GM10248 (cell line): Measurements from ENCODE around the gene ODAD2.

Source experiments
- CTCF ChIA-PET: fragments of 300-600 bp; sonication (Branson Sonifier 250); formaldehyde crosslinking; extraction: SDS; loops from one replicate; lab custom pipeline; 2021; ENCODE audit warnings: antibody characterized with exemption; lab: Yijun Ruan, JAX
- POLR2A ChIA-PET: fragments of 350-650 bp; sonication (Branson Sonifier 250); formaldehyde crosslinking; extraction: SDS; loops from one replicate; lab custom pipeline; 2020; ENCODE audit warnings: antibody characterized with exemption; lab: Yijun Ruan, JAX
- DNase-seq: peaks from one replicate; pipeline ENCODE4 v3.0.0; 2012; ENCODE audit errors: extremely low spot score
- CTCF ChIP-seq: IDR thresholded peaks from 2 replicates; pipeline ENCODE4 v1.5.1; 2012; ENCODE audit warnings: mild to moderate bottlenecking, low read depth; ENCODE audit errors: extremely low read depth, missing control alignments, control extremely low read depth

The ODAD2 gene

GRCh38 chr10:27792216-27792615, 206.7 kb downstream of the ODAD2 start:
- CTCF ChIA-PET: no interaction called here
- no peak for TF ChIP-seq CTCF
- POLR2A ChIA-PET: no interaction called here
- DNase-seq: no peak

- no peak for DNase-seq
- CTCF ChIA-PET: no interaction called here
- TF ChIP-seq CTCF: no peak
- POLR2A ChIA-PET: no interaction called here
Measured at GRCh38 chr10:27784272-27784671, 214.6 kb downstream of the ODAD2 start.

GRCh38 chr10:27783660-27784059, 215.2 kb downstream of the ODAD2 start:
- CTCF ChIA-PET: no interaction called here
- no peak for DNase-seq
- POLR2A ChIA-PET: no interaction called here
- TF ChIP-seq CTCF: no peak

DNA sequence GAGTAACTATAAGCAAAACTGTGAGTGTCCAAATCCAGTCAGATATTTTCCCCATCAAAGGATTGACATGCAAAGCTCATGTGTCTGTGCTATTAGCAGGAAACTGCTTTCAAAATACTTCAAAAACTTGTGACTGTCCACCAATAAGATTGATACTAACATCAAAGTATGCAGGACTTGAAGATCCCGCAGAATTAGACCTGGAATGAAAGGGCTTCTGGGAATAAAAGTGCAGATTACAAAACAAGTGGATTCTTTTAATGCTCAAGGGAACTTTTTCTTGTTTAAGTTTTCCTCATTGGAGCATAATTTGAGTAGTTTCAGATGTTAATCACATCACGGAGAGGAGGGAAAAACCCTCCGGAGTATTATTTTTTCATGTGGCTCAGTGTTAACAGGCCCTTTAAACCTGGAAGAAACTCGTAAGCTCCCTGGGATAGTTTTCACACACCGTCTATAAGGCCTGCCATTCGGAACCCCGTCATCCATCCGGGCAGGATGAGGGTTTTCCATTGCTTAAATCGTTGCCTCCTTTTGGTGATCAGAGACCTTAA, 219.3 kb downstream of the ODAD2 start:
- POLR2A ChIA-PET: no interaction called here
- DNase-seq: no peak
- TF ChIP-seq CTCF: no peak
- CTCF ChIA-PET: no interaction called here

DNA sequence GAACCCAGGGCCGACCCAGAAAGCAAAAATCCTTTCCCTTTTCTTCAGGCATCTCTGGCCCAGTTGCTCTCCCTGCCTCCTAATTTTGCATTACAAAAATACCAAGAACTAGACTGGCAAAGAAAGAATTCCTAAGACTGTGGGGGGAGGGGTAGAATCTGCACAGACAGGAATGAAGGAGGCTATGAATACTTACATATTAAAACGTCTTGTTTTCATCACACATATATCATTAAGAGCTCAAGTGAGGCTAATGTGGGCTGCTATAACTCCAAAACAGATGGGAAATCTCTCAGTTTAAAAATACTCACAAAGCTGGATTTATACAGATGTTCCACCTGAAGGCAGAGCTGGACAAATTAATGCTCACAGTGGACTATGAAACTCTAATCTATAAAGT, 224.0 kb downstream of the ODAD2 start:
- POLR2A ChIA-PET: no interaction called here
- no peak for TF ChIP-seq CTCF
- DNase-seq: no peak
- CTCF ChIA-PET: no interaction called here

DNA sequence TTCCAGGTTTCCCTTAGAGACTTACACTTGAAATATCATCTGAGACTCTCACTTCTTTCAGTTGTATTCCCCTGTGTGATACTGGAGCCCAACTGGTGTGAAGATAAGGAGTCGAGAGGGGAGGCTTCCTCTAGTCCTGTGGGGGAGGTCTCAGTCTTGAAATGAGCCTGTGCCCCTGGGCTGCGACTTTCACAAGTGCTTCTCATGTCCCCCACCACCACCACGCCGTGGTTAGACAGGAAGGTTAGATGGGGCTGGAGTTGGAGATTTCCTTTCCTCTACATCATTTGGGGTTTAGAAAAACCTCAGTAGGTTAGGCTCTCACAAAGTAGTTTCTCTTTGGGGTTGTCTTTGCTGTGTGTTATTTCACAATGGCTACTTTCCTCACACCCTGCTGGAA, 227.6 kb downstream of the ODAD2 start:
- POLR2A ChIA-PET: no interaction called here
- CTCF ChIA-PET: no interaction called here
- DNase-seq: no peak
- no peak for TF ChIP-seq CTCF
